A172 (cell line): Measurements from ENCODE around the gene WWP2. TPM values are rescaled to one million over a fixed set of nuclear protein-coding genes. Genes with fewer than 3 reads are reported as not detected.
"Not testable (repeated sequence)": the region's sequence is repeated elsewhere in the genome, so short reads cannot be mapped to it uniquely, and the experiment has no call there.

Experiments
- DNase-seq: peaks from one replicate; pipeline ENCODE4 v3.0.0-alpha.2; 2015; ENCODE audit warnings: low spot score
- total RNA-seq: library from RNA; depleted of rRNA; stranded (reverse); fragments of >200 nt; shearing (Covaris generic); gene quantifications from 2 replicates; pipeline ENCODE4 v1.2.3, GENCODE V29; 2014; rRNA removed

The WWP2 gene
- 16.4 and 23.2 TPM in 2 replicates for total RNA-seq

DNA sequence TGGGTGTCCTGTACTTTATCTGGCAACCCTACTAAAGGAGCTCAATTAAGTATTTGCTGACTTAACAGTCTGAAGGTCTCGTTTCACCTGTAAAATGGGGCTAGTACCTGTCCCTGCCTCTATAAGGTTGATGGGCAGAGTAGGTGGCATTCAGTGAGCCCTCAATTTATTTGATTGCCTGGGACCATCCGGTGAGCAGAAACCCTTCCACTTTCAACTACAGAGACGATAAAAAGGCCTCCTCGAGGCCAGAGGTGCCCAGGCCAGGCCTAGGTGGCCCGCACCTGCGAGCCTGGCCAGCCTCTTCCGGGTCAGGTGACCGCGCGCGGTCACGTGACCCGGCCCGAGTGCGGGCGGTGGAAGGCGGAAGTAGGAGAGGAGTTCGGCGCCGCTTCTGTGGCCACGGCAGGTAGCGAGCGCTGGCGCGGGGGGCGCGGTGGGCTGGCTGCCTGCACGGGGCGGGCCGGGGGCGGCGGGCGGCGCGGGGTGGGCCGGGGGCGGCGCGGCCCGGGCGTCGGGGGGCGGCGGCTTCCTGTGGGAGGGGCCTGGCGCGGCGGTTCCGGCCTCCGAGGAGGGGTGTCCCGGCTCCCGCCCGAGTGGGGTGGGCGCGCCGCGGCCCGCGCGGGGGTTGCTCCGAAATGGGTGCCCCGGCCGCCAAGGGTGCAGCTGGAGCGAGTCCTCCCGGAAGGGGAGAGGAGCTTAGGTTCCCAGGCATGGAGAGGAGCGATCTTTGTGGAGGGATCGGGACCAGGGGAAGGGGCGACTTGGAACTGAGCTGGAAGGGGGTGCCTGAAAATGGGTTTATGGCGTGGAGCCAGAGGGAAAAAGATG is at the start of gene WWP2:
TSS of gene WWP2 (plus strand) at position 350 of the 831 bp plus-strand sequence. CDS start 24,679 bp downstream, outside the sequence.
- DNase-seq, result peak; percentile 58

GRCh38 chr16:69712914-69713581 is 49.1 kb upstream of the WWP2 start:
- no peak for DNase-seq

DNA sequence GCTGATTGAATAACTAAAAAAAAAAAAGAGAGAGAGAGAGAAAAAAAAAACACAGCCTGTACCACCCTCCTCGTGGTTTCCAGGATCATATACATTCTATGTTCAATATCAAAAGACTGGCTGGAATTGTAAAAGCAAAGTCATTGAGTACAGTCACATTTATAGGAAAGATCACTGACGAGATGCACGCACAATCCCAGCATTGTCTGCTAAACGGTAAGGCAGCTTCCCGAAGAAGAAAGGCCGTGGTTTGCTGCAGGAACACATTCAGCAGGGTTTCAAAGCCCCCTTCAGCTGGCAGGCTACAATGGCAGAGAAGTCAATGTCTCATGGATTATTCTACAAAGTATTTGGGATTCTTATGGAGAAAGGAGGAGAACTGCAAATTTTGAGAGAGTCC is 45.1 kb upstream of the WWP2 start:
- DNase-seq, result no peak

GRCh38 chr16:69718111-69718764 is 43.9 kb upstream of the WWP2 start:
- no peak for DNase-seq

DNA sequence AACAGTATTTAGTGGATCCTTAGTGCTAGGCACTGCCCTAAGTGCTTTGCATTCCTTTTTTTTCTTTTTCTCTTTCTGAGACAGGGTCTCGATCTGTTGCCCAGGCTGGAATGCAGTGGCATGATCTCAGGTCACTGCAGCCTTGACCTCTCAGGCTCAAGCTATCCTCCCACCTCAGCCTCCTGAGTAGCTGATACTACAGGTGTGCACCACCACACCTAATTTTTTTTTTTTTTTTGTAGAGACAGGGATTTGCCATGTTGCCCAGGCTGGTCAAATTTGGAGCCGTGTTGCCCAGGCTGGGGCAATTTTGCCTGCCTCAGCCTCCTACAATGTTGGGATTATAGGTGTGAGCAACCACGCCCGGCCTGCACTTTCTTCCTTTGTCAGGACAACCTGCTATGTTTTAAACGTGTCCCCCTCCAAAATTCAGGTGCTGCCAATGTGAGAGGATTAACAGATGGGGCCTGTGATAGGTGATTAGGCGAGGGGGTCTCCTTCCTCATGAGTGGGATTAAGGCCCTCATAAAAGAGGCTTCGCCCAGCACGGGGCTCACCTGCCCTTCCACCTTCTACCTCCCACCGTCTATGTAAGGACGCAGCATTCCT is 41.2 kb upstream of the WWP2 start:
- no peak for DNase-seq

DNA sequence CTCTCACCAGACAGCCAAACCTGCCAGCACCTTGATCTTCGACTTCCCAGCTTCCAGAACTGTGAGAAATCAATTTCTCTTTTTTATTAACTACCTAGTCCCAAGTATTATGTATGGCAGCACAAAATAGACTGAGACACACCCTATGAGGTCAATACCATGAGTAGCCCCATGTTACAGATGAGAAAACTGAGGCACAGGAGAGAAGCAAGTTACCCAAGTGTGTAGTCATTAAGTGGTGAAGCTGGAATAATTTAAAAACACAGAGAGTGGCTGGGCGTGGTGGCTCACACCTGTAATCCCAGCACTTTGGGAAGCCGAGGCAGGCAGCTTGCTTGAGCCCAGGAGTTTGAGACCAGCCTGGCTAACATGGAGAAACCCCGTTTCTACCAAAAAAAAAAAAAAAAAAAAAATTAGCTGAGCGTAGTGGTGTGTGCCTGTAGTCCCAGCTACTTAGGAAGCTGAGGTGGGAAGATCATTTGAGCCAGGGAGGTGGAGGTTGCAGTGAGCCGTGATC is 40.6 kb upstream of the WWP2 start:
- no peak for DNase-seq

GRCh38 chr16:69724414-69724873 is 37.7 kb upstream of the WWP2 start:
- DNase-seq, result no peak

- peak; percentile 33 for DNase-seq
These were observed 37.1 kb upstream of the WWP2 start for GRCh38 chr16:69724981-69725479.

DNA sequence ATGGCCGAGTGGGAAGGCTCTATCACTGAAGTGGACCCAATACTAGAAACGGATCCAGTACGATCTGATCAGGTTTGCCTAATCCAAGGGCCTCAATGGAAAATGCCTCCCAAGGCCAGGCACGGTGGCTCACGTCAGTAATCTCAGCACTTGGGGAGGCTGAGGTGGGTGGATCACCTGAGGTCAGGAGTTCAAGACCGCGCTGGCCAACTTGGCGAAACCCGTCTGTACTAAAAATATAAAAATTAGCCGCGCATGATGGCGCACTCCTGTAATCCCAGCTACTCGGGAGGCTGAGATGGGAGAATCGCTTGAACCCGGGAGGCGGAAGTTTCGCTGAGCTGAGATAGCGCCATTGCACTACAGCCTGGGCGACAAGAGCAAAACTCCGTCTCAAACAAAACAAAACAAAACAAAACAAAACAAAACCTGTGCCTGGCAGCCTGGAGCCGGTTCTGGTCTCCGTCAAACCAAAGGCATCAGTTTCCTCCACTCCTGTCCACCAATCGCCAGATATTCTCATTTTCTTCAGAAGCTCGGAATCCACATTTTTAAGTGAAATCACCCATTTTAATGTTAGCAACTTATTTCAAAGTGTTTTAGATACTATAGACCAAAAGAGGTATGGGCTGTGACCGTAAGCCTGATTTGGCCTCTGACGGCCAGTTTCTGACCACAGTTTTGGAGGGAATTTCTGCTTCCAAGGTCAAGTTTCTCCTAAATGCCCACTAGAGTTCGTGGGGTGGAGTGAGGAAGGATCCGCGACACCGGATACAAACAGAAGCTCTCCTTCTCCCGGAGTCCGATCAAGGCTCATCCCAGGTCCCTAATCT is 36.4 kb upstream of the WWP2 start:
- DNase-seq, result peak; percentile 19

GRCh38 chr16:69726313-69727060 is 35.6 kb upstream of the WWP2 start, which contains the start of gene NQO1:
Gene NQO1 (minus strand): TSS chr16:69726560. CDS start chr16:69726439, 121 bp downstream.
- DNase-seq, result peak; percentile 99

- no peak for DNase-seq
These were observed 34.2 kb upstream of the WWP2 start for GRCh38 chr16:69727916-69728270.

GRCh38 chr16:69729030-69729429 is 33.1 kb upstream of the WWP2 start:
- not testable (repeated sequence) for DNase-seq

GRCh38 chr16:69731280-69731679 is 30.9 kb upstream of the WWP2 start:
- DNase-seq, result not testable (repeated sequence)

- no peak for DNase-seq
These were observed 30.0 kb upstream of the WWP2 start for GRCh38 chr16:69732101-69732500.

DNA sequence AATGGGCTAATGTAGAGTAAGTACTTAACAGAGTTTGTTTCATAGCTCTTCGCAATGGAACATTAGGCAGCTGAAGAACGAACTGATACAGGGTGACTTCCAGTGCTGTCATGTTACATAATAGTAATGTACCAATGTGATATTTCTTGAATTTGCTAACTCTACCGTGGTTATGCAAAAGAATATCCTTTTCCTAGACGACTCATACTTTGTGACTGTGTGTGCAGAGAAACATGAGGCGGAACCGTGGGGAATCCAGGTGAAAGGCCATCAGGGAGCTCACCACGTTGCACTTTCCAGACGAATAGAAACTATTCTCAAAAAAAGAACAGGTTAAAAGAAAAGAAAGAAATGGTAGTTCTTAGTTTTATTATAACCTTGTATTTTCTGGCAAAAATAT is 20.6 kb upstream of the WWP2 start:
- no peak for DNase-seq

GRCh38 chr16:69741951-69742904 is 19.9 kb upstream of the WWP2 start:
- no peak for DNase-seq

GRCh38 chr16:69744363-69745231 is 17.5 kb upstream of the WWP2 start:
- DNase-seq, result no peak

- no peak for DNase-seq
These were observed 16.9 kb upstream of the WWP2 start for GRCh38 chr16:69745232-69745612.
